ENCODE measurements around the gene CTSH. TPM values are rescaled to one million over a fixed set of nuclear protein-coding genes. Genes with fewer than 3 reads are reported as not detected.
"Not testable (repeated sequence)": the region's sequence is repeated elsewhere in the genome, so short reads cannot be mapped to it uniquely, and the experiment has no call there.

Gene CTSH
- total RNA-seq, 2 donors from 2014 or later, result 257 to 415 TPM

DNA sequence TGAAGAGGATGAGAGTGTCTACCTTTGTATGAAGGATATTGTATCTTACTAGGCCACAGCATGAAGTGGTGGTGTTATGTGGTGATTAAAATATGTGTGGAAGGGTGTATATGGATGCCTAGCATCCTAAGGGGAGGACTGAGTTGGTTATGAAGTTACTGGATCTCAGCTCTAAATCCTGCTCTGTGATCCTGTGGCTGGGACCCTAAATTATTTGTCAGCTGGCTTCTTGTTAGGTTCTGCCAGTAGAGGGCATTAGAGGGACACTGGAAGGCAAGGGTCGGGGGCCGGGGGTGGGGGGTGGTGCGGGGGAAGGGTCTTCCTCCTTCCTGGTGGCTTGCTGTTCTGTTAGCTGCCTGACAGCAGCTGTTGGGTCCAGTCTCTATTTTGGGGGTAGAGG, 37.3 kb downstream of the CTSH start:
- intact Hi-C loops (cut with DNase I), result no loop called here
- Histone ChIP-seq H3K27me3 (replicated peaks; ENCODE audit: insufficient read depth) (no peaks in the 10 kb centered on the region), H3K36me3 (no peaks in the 10 kb centered on the region), H3K9me3 (no peaks in the 10 kb centered on the region), H3K4me1 (replicated peaks) (peaks cover 2% of the 10 kb centered on the region), H3K4me3 (no peak overlapping the region), H3K27ac (no peak overlapping the region)
- WGBS, result 24% methylated on average over 3 of the region's 3 CpGs
- no peak for DNase-seq (ENCODE audit: low spot score)
- TF ChIP-seq POLR2A (IDR thresholded peaks at IDR 0.05), result no peak
- TF ChIP-seq POLR2AphosphoS5 (IDR thresholded peaks at IDR 0.05), result no peak
- TF ChIP-seq, protein P1, sequence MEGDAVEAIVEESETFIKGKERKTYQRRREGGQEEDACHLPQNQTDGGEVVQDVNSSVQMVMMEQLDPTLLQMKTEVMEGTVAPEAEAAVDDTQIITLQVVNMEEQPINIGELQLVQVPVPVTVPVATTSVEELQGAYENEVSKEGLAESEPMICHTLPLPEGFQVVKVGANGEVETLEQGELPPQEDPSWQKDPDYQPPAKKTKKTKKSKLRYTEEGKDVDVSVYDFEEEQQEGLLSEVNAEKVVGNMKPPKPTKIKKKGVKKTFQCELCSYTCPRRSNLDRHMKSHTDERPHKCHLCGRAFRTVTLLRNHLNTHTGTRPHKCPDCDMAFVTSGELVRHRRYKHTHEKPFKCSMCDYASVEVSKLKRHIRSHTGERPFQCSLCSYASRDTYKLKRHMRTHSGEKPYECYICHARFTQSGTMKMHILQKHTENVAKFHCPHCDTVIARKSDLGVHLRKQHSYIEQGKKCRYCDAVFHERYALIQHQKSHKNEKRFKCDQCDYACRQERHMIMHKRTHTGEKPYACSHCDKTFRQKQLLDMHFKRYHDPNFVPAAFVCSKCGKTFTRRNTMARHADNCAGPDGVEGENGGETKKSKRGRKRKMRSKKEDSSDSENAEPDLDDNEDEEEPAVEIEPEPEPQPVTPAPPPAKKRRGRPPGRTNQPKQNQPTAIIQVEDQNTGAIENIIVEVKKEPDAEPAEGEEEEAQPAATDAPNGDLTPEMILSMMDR (IDR thresholded peaks at IDR 0.05), result no peak

DNA sequence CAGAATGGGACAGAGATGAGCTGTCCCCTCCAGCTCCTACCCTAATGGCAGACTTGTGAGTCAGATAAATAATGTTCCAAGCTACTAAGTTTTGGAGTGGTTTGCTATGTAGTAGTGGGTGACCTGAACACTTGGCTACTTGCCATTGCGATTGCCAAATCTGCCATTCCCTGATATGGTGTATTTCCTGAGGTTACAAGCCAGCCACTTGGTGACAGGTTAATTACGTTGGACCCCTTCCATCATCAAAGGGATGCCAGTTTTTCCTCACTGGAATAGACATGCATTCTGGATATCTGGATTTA, 38.6 kb downstream of the CTSH start:
- intact Hi-C loops (cut with DNase I), result no loop called here
- Histone ChIP-seq H3K9me3 (no peaks in the 10 kb centered on the region), H3K27ac (no peak overlapping the region), H3K27me3 (replicated peaks; ENCODE audit: insufficient read depth) (no peaks in the 10 kb centered on the region), H3K4me3 (no peak overlapping the region), H3K4me1 (replicated peaks) (peaks cover 2% of the 10 kb centered on the region), H3K36me3 (peaks cover 0 to 4% of the 10 kb centered on the region in 2 donors)
- no peak for DNase-seq (ENCODE audit: low spot score)
- 62% methylated on average over 2 of the region's 2 CpGs for WGBS
- TF ChIP-seq POLR2A (IDR thresholded peaks at IDR 0.05) (no peak), POLR2AphosphoS5 (IDR thresholded peaks at IDR 0.05) (no peak)
- TF ChIP-seq, protein P1 (IDR thresholded peaks at IDR 0.05), result no peak

DNA sequence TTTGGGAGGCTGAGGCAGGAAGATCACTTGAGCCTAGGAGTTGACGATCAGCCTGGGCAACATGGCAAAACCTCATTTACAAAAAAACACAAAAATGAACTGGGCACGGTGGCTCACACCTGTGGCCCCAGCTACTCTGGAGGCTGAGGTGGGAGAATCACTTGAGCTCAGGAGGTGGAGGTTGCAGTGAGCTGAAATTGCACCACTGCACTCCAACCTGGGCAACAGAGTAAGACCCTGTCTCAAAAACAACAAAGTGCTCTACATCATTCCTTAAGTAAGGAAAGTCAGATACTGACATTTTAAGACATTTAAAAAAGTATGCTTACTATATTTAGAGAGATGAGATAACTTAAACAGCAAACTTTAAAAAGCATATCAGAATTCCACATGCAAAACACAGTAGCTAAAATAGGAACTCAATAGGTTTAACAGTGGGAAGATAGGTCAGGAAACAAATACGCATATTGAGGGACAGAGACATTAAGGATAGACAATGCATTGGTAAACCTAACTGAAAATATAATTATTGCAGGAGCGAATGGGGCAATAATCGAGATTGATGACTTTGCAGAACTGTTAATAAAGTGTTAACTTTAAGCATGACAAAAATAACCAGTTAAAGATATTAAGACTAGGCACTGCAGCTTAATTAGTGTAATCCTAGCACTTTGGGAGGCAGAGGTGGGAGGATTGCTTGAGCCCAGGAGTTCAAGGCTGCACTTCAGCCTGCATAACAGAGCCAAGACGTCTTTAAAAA, 40.1 kb downstream of the CTSH start:
- no peak for TF ChIP-seq POLR2AphosphoS5 (IDR thresholded peaks at IDR 0.05)
- TF ChIP-seq POLR2A (IDR thresholded peaks at IDR 0.05), result no peak
- TF ChIP-seq, protein P1 (IDR thresholded peaks at IDR 0.05), result no peak
- intact Hi-C loops (cut with DNase I), result no loop called here
- H3K27me3 ChIP-seq (replicated peaks; ENCODE audit: insufficient read depth), result no peaks in the 10 kb centered on the region
- no peak overlapping the region for H3K27ac ChIP-seq
- H3K36me3 ChIP-seq, result peaks cover 0 to 7% of the 10 kb centered on the region in 2 donors
- 83% methylated on average over 6 of the region's 6 CpGs for WGBS
- no peak overlapping the region for H3K4me3 ChIP-seq
- no peak for DNase-seq (ENCODE audit: low spot score)
- no peaks in the 10 kb centered on the region for H3K9me3 ChIP-seq
- no peaks in the 10 kb centered on the region for H3K4me1 ChIP-seq (replicated peaks)

DNA sequence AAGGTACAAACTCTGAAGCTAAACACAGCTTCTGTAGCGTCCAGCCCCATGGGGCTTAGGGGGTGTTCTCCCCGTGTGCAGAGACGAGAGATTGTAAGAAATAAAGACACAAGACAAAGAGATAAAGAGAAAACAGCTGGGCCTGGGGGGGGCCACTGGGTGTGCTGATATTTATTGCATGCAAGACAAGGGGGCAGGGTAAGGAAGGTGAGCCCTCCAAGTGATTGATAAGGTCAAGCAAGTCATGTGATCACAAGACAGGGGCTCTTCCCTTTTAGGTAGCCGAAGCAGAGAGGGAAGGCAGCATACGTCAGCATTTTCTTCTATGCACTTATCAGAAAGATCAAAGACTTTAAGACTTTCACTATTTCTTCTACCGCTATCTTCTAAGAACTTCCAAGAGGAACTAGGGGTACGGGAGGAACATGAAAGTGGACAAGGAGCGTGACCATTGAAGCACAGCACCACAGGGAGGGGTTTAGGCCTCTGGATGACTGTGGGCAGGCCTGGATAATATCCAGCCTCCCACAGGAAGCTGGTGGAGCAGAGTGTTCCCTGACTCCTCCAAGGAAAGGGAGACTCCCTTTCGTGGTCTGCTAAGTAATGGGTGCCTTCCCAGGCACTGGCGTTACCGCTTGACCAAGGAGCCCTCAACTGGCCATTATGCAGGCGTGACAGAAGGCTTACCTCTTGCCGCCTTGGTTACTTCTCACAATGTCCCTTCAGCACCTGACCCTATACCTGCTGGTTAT, 42.4 kb downstream of the CTSH start:
- H3K36me3 ChIP-seq; H3K4me1 ChIP-seq (replicated peaks); H3K4me3 ChIP-seq; H3K27me3 ChIP-seq (replicated peaks; ENCODE audit: insufficient read depth); intact Hi-C loops (cut with DNase I); DNase-seq (ENCODE audit: low spot score); H3K27ac ChIP-seq; H3K9me3 ChIP-seq: not testable (repeated sequence)
- WGBS, result 55% methylated on average over 13 of the region's 13 CpGs
- TF ChIP-seq POLR2AphosphoS5 (IDR thresholded peaks at IDR 0.05), result peak; percentile 7

DNA sequence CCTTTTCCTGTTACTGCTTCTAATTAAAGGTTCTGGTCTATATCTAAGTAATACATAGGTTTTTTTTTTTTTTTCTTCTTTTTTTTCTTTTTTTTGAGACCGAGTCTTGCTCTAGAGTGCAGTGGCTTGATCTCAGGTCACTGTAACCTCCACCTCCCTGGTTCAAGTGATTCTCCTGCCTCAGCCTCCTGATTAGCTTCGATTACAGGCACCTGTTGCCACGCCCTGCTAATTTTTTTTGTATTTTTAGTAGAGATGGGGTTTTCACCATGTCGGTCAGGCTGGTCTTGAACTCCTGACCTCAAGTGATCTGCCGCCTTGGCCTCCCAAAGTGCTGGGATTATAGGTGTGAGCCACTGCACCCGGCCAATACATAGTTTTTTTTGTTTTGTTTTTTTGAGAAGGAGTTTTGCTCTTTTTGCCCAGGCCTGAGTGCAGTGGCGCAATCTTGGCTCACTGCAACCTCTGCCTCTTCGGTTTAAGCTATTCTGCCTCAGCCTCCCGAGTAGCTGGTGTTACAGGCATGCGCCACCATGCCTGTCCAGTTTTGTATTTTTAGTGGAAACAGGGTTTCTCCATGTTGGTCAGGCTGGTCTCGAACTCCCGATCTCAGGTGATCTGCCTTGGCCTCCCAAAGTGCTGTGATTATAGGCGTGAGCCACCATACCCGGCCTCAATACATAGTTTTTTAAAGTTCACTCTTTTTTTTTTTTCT, 43.9 kb downstream of the CTSH start:
- H3K4me3 ChIP-seq; H3K4me1 ChIP-seq (replicated peaks); H3K27ac ChIP-seq; DNase-seq (ENCODE audit: low spot score); H3K27me3 ChIP-seq (replicated peaks; ENCODE audit: insufficient read depth); H3K9me3 ChIP-seq; intact Hi-C loops (cut with DNase I); H3K36me3 ChIP-seq: not testable (repeated sequence)
- WGBS, result 94% methylated on average over 14 of the region's 14 CpGs

All from prostate gland (tissue), 2 donors.